B cell (primary cell): ENCODE data around the gene LENG9. TPM values are rescaled to one million over a fixed set of nuclear protein-coding genes. Genes with fewer than 3 reads are reported as not detected.

ENCODE experiments used
- ATAC-seq: fragments of 200-7000 bp; cut with Tn5 transposase; one replicate; pipeline ENCODE4 v1.10.0; 2021; ENCODE audit warnings: low read depth, mild to moderate bottlenecking, moderate number of reproducible peaks, moderate library complexity
- CTCF ChIA-PET: fragments of 350-600 bp; sonication (Branson Sonifier 250); formaldehyde crosslinking; loops from one replicate; lab custom pipeline; 2021; ENCODE audit warnings: antibody characterized with exemption, inconsistent platforms; lab: Charles Lee
- POLR2A ChIA-PET: fragments of 350-600 bp; sonication (Branson Sonifier 250); formaldehyde crosslinking; loops from one replicate; lab custom pipeline; 2021; ENCODE audit warnings: antibody characterized with exemption; lab: Charles Lee
- DNase-seq: peaks from one replicate; pipeline ENCODE4 v3.0.0; 2013
- H2AFZ ChIP-seq: 2 replicates; pipeline ENCODE4 v1.6.1; 2012; ENCODE audit warnings: mild to moderate bottlenecking, low read depth, low read length; ENCODE audit not compliant: insufficient read depth, poor library complexity, severe bottlenecking
- H3K27ac ChIP-seq, 2 donors: 1 replicate in 1 of 2; 2 replicates in 1 of 2; pipeline ENCODE4 v1.5.1; 2012 to 2013; ENCODE audit warnings: low read length in 2 of 2, mild to moderate bottlenecking in 2 of 2, moderate library complexity in 1 of 2
- H3K27me3 ChIP-seq, 4 experiments: fragments of 200-600 bp in 1 of 4; sonication (generic) in 1 of 4; replicated peaks in 1 of 4; 1 replicate in 2 of 4; 2 replicates in 2 of 4; pipeline versions ENCODE4 v1.6.1 to v1.7.0; 2013 to 2016; ENCODE audit warnings: low read length in 3 of 4, mild to moderate bottlenecking in 2 of 4, mixed read lengths in 1 of 4, moderate library complexity in 1 of 4; ENCODE audit not compliant: insufficient read depth in 4 of 4, control insufficient read depth in 3 of 4; ENCODE audit errors: control extremely low read depth in 1 of 4
- H3K36me3 ChIP-seq, 2 experiments: replicated peaks in 1 of 2; 1 replicate in 1 of 2; 2 replicates in 1 of 2; pipeline versions ENCODE4 v1.6.1 to v1.7.1; 2013; ENCODE audit warnings: low read length in 1 of 2; ENCODE audit not compliant: insufficient read depth in 2 of 2, control insufficient read depth in 1 of 2; ENCODE audit errors: control extremely low read depth in 1 of 2, extremely low read depth in 1 of 2
- H3K4me1 ChIP-seq, 2 donors: fragments of 200-600 bp in 1 of 2; sonication (generic) in 1 of 2; 1 replicate in 1 of 2; 2 replicates in 1 of 2; pipeline versions ENCODE4 v1.5.1 to v1.6.1; 2013 to 2017; ENCODE audit warnings: low read length in 2 of 2; ENCODE audit not compliant: control insufficient read depth in 2 of 2, insufficient read depth in 2 of 2
- H3K4me2 ChIP-seq: replicated peaks from 2 replicates; pipeline ENCODE3; 2012; ENCODE audit warnings: mild to moderate bottlenecking, low read depth, low read length; ENCODE audit not compliant: poor library complexity, severe bottlenecking
- H3K4me3 ChIP-seq, 5 experiments: fragments of 200-600 bp in 1 of 5; sonication (generic) in 1 of 5; 1 replicate in 3 of 5; 2 replicates in 2 of 5; pipeline versions ENCODE4 v1.5.1 to v1.7.0; 2011 to 2016; ENCODE audit warnings: low read length in 4 of 5, mild to moderate bottlenecking in 4 of 5, low read depth in 2 of 5, control low read depth in 1 of 5, moderate library complexity in 1 of 5; ENCODE audit not compliant: insufficient read depth in 1 of 5; ENCODE audit errors: control extremely low read depth in 1 of 5, extremely low read depth in 1 of 5
- H3K79me2 ChIP-seq: fragments of 200-600 bp; sonication (generic); one replicate; pipeline ENCODE4 v1.6.0; 2016; ENCODE audit warnings: low read length; ENCODE audit not compliant: control insufficient read depth, insufficient read depth
- H3K9ac ChIP-seq: fragments of 200-600 bp; sonication (generic); 2 replicates; pipeline ENCODE4 v1.6.1; 2017; ENCODE audit warnings: mild to moderate bottlenecking, low read length, moderate library complexity
- H3K9me3 ChIP-seq, 3 donors: one replicate each; pipeline versions ENCODE4 v1.6.1 to v1.7.1; 2013; ENCODE audit warnings: low read length in 2 of 3; ENCODE audit not compliant: control insufficient read depth in 2 of 3, insufficient read depth in 1 of 3; ENCODE audit errors: control extremely low read depth in 1 of 3
- H4K20me1 ChIP-seq: 2 replicates; pipeline ENCODE4 v1.6.0; 2012; ENCODE audit warnings: mild to moderate bottlenecking, low read length; ENCODE audit not compliant: insufficient read depth, control insufficient read depth, poor library complexity, severe bottlenecking
- H3K27ac Mint-ChIP-seq: one replicate; pipeline ENCODE4 v1.8.0; 2021; ENCODE audit warnings: mixed read lengths
- H3K27me3 Mint-ChIP-seq: one replicate; pipeline ENCODE4 v1.8.0; 2021; ENCODE audit warnings: mixed read lengths
- H3K4me1 Mint-ChIP-seq: one replicate; pipeline ENCODE4 v1.8.0; 2021; ENCODE audit warnings: mixed read lengths
- H3K4me3 Mint-ChIP-seq: one replicate; pipeline ENCODE4 v1.8.0; 2021; ENCODE audit warnings: mixed read lengths
- H3K9me3 Mint-ChIP-seq: one replicate; pipeline ENCODE4 v1.8.0; 2022; ENCODE audit warnings: mixed read lengths; ENCODE audit not compliant: insufficient read depth
- EZH2 ChIP-seq: IDR thresholded peaks from 2 replicates; pipeline ENCODE4 v1.6.1; 2012; ENCODE audit warnings: borderline replicate concordance, low read depth, mild to moderate bottlenecking, moderate library complexity, low read length; ENCODE audit not compliant: insufficient read depth, poor library complexity, severe bottlenecking
- WGBS: methylation state at CpG from one replicate; pipeline ENCODE4 v1.1.5; 2013; ENCODE audit warnings: missing lambda C conversion rate; ENCODE audit not compliant: insufficient coverage; 5-methylcytosine and 5-hydroxymethylcytosine counted together
- intact Hi-C: fragments of 100-400 bp; cut with micrococcal nuclease; formaldehyde crosslinking; loops from one replicate; pipeline ENCODE4 v1.10.0; 2022
- polyA plus RNA-seq: library from polyadenylated mRNA; depleted of rRNA; stranded (reverse); fragments of >200 nt; gene quantifications from 2 replicates; pipeline ENCODE4 v1.2.3, GENCODE V29; 2012
- total RNA-seq, 2 donors: library from RNA; stranded (reverse); fragments of 120-200 nt in 1 of 2; gene quantifications; 1 replicate in 1 of 2; 2 replicates in 1 of 2; pipeline versions ENCODE4 v1.2.3 to v1.2.4, GENCODE V29; 2013 to 2022
- TF ChIP-seq, protein P1 (sequence below): fragments of 200-600 bp; IDR thresholded peaks from one replicate; pipeline ENCODE4 v1.8.0; 2022; ENCODE audit warnings: antibody characterized with exemption, mild to moderate bottlenecking

LENG9 gene
- total and polyA plus RNA-seq, 2 donors (not counting 1 experiment from before 2014, with no cell fraction given), result 4.6 to 6.6 TPM

DNA sequence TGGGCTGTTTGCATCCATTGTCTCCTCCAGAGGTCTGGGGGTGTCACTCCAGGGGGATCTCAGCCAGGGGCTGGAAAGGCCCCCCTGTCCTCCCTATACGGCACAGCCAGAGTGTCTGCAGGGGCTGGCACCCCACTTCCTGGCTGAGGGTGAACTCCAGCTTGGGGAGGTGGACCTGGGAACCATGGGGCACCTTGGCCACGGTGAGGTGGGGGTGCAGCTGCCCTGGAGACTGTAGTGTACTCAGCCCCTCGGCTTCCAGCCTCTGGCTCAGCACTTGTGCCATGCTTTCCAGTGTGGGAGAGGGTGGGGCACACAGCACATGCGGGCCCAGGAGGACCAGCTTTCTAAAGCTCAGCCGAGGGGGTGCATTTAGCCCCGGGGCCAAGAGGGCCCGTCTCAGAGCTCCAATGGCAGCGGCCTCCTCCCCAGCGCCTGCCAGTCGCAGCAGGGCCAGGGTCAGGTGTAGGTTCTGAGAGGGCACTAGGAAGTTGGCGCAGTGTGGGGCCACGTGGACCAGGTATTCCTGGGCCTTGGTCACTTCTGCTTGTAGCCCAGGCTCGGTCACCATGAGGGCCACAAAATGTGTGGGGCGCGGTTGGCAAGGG, 1.4 kb downstream of the LENG9 start:
- Histone ChIP-seq H3K36me3 (peaks cover 0 to 46% of the 10 kb centered on the region in 2 experiments), H3K4me1 (peaks cover 16 to 29% of the 10 kb centered on the region in 2 donors), H4K20me1 (peaks cover 57% of the 10 kb centered on the region), H3K27me3 (no peaks in the 10 kb centered on the region), H3K9ac (no peak overlapping the region), H3K79me2 (peaks cover 23% of the 10 kb centered on the region), H2AFZ (no peak overlapping the region), H3K27ac (peak overlapping the region; percentile 54 to 84), H3K4me2 (peak overlapping the region; percentile 100), H3K4me3 (peak overlapping the region in 1 of 5 experiments; percentile 77), H3K9me3 (peaks cover 0 to 26% (median 0%) of the 10 kb centered on the region in 3 donors)
- Mint-ChIP-seq H3K9me3 (no peaks in the 10 kb centered on the region), H3K27ac (peak overlapping the region; percentile 61), H3K4me3 (peak overlapping the region; percentile 34), H3K27me3 (no peaks in the 10 kb centered on the region), H3K4me1 (peaks cover 23% of the 10 kb centered on the region)
- 92% methylated on average over 15 of the region's 15 CpGs for WGBS
- ChIA-PET POLR2A (interaction anchor here (0.5 to 1.7 kb wide), 4 partner anchors 9 to 19 kb away, joined by 3 to 8 read pairs (median 4); partner anchors contain the start of gene LENG8), CTCF (no interaction called here)
- intact Hi-C loops, result loop anchor here (5.0 kb wide), 1 partner anchor 595 kb away; the partner anchor contains the start of gene MYADM
- ATAC-seq, result no peak
- DNase-seq, result peak; percentile 48
- TF ChIP-seq EZH2, result no peak
- TF ChIP-seq, protein P1, sequence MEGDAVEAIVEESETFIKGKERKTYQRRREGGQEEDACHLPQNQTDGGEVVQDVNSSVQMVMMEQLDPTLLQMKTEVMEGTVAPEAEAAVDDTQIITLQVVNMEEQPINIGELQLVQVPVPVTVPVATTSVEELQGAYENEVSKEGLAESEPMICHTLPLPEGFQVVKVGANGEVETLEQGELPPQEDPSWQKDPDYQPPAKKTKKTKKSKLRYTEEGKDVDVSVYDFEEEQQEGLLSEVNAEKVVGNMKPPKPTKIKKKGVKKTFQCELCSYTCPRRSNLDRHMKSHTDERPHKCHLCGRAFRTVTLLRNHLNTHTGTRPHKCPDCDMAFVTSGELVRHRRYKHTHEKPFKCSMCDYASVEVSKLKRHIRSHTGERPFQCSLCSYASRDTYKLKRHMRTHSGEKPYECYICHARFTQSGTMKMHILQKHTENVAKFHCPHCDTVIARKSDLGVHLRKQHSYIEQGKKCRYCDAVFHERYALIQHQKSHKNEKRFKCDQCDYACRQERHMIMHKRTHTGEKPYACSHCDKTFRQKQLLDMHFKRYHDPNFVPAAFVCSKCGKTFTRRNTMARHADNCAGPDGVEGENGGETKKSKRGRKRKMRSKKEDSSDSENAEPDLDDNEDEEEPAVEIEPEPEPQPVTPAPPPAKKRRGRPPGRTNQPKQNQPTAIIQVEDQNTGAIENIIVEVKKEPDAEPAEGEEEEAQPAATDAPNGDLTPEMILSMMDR, result no peak

DNA sequence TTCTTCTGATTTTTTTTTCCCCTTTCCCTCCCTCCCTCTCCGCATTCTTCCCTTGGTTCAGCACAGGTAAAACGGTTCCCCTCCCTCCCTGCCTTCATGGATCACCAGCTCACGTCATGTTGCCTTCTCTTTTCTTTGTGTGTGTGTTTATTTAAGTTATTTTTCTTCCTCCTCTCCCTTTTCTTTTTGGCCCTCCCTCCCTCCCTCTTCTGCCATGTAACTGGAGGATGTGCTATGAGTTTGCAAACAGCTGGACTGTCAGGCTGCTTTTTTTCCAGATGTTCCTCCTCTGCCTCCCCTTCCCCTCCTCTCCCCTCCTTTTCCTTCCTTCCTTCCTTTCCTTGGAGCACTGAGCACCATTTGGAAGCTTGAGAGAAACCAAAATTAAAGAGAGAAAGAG, 2.0 kb downstream of the LENG9 start:
- DNase-seq (no peak), ATAC-seq (no peak)
- POLR2A ChIA-PET, result interaction anchor here (0.6 to 1.7 kb wide), 4 partner anchors 8 to 1177 kb away, joined by 3 to 8 read pairs (median 5); partner anchors contain the start of gene LENG8
- Histone ChIP-seq H3K79me2 (peaks cover 28% of the 10 kb centered on the region), H3K27ac (no peak overlapping the region), H3K9me3 (peaks cover 0 to 26% (median 0%) of the 10 kb centered on the region in 3 donors), H2AFZ (no peak overlapping the region), H3K4me1 (peaks cover 16 to 29% of the 10 kb centered on the region in 2 donors), H4K20me1 (peaks cover 62% of the 10 kb centered on the region), H3K36me3 (peaks cover 0 to 51% of the 10 kb centered on the region in 2 experiments), H3K4me3 (no peak overlapping the region), H3K27me3 (no peaks in the 10 kb centered on the region), H3K9ac (no peak overlapping the region), H3K4me2 (peak overlapping the region; percentile 100)
- Mint-ChIP-seq H3K27ac (peak overlapping the region; percentile 61), H3K27me3 (no peaks in the 10 kb centered on the region), H3K9me3 (no peaks in the 10 kb centered on the region), H3K4me1 (peaks cover 23% of the 10 kb centered on the region), H3K4me3 (peak overlapping the region; percentile 34)
- intact Hi-C loops, result loop anchor here (5.0 kb wide), 1 partner anchor 594 kb away; the partner anchor contains the start of gene MYADM
- no peak for TF ChIP-seq EZH2
- TF ChIP-seq, protein P1, result no peak
- CTCF ChIA-PET, result no interaction called here
- no CpG with 5 or more reads among the region's 3 CpGs for WGBS
